ENCODE results near the gene NFKB2. TPM values are rescaled to one million over a fixed set of nuclear protein-coding genes. Genes with fewer than 3 reads are reported as not detected.

The NFKB2 gene
- total and polyA plus RNA-seq, 2 of the 8 experiments (the other 6 are each of a cell fraction or from before 2014, with no cell fraction given): 20.4 to 31.4 TPM

DNA sequence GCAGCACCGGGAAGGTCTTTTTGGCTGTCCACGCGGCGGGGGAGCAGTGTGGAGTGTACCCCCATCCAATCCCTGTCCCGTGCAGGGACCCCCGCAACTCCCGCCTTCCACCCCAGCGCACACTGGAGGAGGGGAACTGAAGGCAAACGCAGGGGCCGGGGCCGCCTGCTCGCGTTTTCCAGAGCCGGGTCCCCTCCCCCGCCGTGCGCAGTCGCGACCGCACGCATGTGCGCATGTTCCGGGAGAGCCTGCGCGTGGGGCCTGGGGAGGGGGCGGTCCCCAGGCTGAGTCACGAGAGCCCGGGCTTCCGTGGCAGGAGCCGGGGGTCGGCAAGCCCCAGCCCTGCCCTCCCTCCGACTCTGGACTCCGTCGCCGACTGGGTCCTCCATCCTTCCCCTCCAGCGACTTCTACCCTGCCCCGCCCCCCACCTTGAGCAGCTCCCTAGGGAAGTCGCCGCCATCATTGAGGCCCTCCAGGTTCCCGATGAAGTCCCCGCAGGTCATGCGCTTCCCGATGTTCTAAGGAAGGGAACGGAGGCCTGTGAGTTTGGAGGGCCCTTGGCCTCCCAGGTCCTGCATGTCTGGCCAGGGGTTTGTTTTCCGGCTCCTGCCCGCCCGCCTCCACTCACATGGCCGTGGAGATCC, 15.0 kb downstream of the NFKB2 start:
- Histone ChIP-seq H3K4ac (replicated peaks; ENCODE audit: insufficient read length, low read depth, low read length) (no peak overlapping the region), H4K20me1 (replicated peaks in 1 of 2; ENCODE audit: control insufficient read depth in 1 of 2, insufficient read depth in 2 of 2, low read length in 2 of 2) (peaks cover 0 to 3% of the 10 kb centered on the region in 2 experiments), H3K14ac (ENCODE audit: insufficient read length) (no peak overlapping the region), H2BK12ac (ENCODE audit: low read depth, low read length) (peak overlapping the region; percentile 82; the same call in 1 of the 2 replicates), H3K18ac (ENCODE audit: extremely low read depth, low read length) (peak overlapping the region; percentile 98), H3K4me3 (ENCODE audit: extremely low read depth in 1 of 4, insufficient read depth in 2 of 4, low read depth in 3 of 4, low read length in 4 of 4) (peak overlapping the region; percentile 39 to 70 (median 52)), H3K79me1 (ENCODE audit: low read depth, low read length) (no peaks in the 10 kb centered on the region), H3K56ac (replicated peaks; ENCODE audit: insufficient read length, low read depth, low read length) (no peak overlapping the region), H3K9ac (replicated peaks in 1 of 4; ENCODE audit: extremely low read depth in 1 of 4, low read depth in 3 of 4, low read length in 3 of 4) (peak overlapping the region in 3 of 4 experiments; percentile 7 to 25 (median 8); a peak in 4 of 7 replicates), H2BK120ac (replicated peaks; ENCODE audit: low read depth, low read length) (no peak overlapping the region), H3K23me2 (ENCODE audit: low read depth, low read length) (peaks cover 26% of the 10 kb centered on the region), H3K79me2 (ENCODE audit: control insufficient read depth in 1 of 2, insufficient read depth in 2 of 2, low read length in 2 of 2) (no peaks in the 10 kb centered on the region), H2AK5ac (ENCODE audit: low read depth, low read length) (no peak overlapping the region; the same call in 1 of the 2 replicates), H3K27me3 (replicated peaks in 1 of 4; ENCODE audit: control insufficient read depth in 3 of 4, extremely low read depth in 1 of 4, insufficient read depth in 3 of 4, low read length in 3 of 4) (peaks cover 17 to 52% (median 50%) of the 10 kb centered on the region in 4 experiments), H3K9me3 (ENCODE audit: insufficient read depth in 2 of 2, low read depth in 1 of 2, low read length in 1 of 2) (no peaks in the 10 kb centered on the region), H3K4me1 (replicated peaks in 1 of 4; ENCODE audit: control insufficient read depth in 3 of 4, insufficient read depth in 4 of 4, low read length in 3 of 4) (peaks cover 9 to 31% (median 22%) of the 10 kb centered on the region in 4 experiments), H3K23ac (ENCODE audit: insufficient read length) (no peak overlapping the region), H3K4me2 (ENCODE audit: insufficient read depth in 1 of 2, low read depth in 2 of 2, low read length in 2 of 2) (peak overlapping the region; percentile 70 to 88), H2BK15ac (ENCODE audit: low read length) (peak overlapping the region; percentile 84), H2BK20ac (ENCODE audit: low read length) (no peak overlapping the region), H3K27ac (ENCODE audit: low read depth, low read length) (no peak overlapping the region), H4K5ac (ENCODE audit: insufficient read length, low read depth, low read length) (peak overlapping the region; percentile 24), H2BK5ac (ENCODE audit: low read depth, low read length) (peak overlapping the region; percentile 60; the same call in 1 of the 2 replicates), H4K91ac (replicated peaks; ENCODE audit: insufficient read length, low read length) (peak overlapping the region; percentile 31), H4K8ac (ENCODE audit: extremely low read depth, insufficient read depth, low read length) (peak overlapping the region; percentile 95), H2AFZ (ENCODE audit: low read length) (peak overlapping the region; percentile 47; the same call in 1 of the 2 replicates), H3K36me3 (ENCODE audit: control insufficient read depth in 2 of 4, insufficient read depth in 4 of 4, low read length in 3 of 4) (no peaks in the 10 kb centered on the region)
- CTCF ChIA-PET (ENCODE audit: partially characterized antibody): interaction anchor here (0.5 to 10.1 kb wide), 15 partner anchors 7 to 1348 kb away, joined by 3 to 205 read pairs (median 4); partner anchors contain the start of genes CUEDC2, NFKB2 and PSD
- FAIRE-seq: no peak
- 16% methylated on average over 22 of the region's 48 CpGs; no CpG with 5 or more reads in 1 of the 2 experiments for WGBS, 2 experiments (ENCODE audit: extremely low coverage in 1 of 2, insufficient coverage in 1 of 2, insufficient read length in 1 of 2, insufficient replicate concordance in 2 of 2, low coverage in 1 of 2, low lambda C conversion rate in 2 of 2, missing lambda C conversion rate in 1 of 2)
- POLR2A ChIA-PET (ENCODE audit: partially characterized antibody): interaction anchor here (0.9 to 4.9 kb wide), 12 partner anchors 8 to 177 kb away, joined by 3 to 51 read pairs (median 8); partner anchors contain the start of genes C10orf95, CUEDC2, FBXL15 and NFKB2
- peak in 1 of 2 experiments; percentile 70 for DNase-seq (ENCODE audit: low read depth in 1 of 2, low spot score in 2 of 2)
- TF ChIP-seq KDM1A (IDR thresholded peaks at IDR 0.05; ENCODE audit: borderline replicate concordance, low read length): peak; percentile 51; the same call in 1 of the 2 replicates
- no peak for TF ChIP-seq RNF2 (IDR thresholded peaks at IDR 0.05; ENCODE audit: borderline replicate concordance, low read depth, low read length, missing control alignments, poor library complexity, severe bottlenecking)
- no peak for TF ChIP-seq KDM5A (IDR thresholded peaks at IDR 0.05; ENCODE audit: low read length)
- peak; percentile 34; the same call in 1 of the 2 replicates for TF ChIP-seq MAX (IDR thresholded peaks at IDR 0.05)
- TF ChIP-seq GABPA (IDR thresholded peaks at IDR 0.05; ENCODE audit: borderline replicate concordance, insufficient read depth, low read length): 0 out of 2 replicates have a peak, but pooled peaks have one; percentile 30
- TF ChIP-seq SUZ12 (IDR thresholded peaks at IDR 0.05; ENCODE audit: low read length): peak; percentile 47
- TF ChIP-seq YY1 (IDR thresholded peaks at IDR 0.05; ENCODE audit: low read depth, low read length): peak; percentile 70; the same call in 1 of the 2 replicates
- TF ChIP-seq EZH2 (IDR thresholded peaks at IDR 0.05; ENCODE audit: low read depth, low read length, severe bottlenecking): no peak
- no peak for TF ChIP-seq CEBPB (IDR thresholded peaks at IDR 0.05; ENCODE audit: low read depth, low read length)
- no peak for TF ChIP-seq SIRT6 (IDR thresholded peaks at IDR 0.05; ENCODE audit: low read length)
- peak; percentile 42 for TF ChIP-seq BACH1 (IDR thresholded peaks at IDR 0.05; ENCODE audit: low read length)
